NCI-H146 (cell line): ENCODE data around the gene ADAMTS2.

ENCODE experiments used
- DNase-seq: peaks from one replicate; lab custom pipeline; 2025; lab: John Stamatoyannopoulos, UW

Gene ADAMTS2

GRCh38 chr5:179232091-179232735 is 113.0 kb downstream of the ADAMTS2 start:
- no peak for DNase-seq

DNA sequence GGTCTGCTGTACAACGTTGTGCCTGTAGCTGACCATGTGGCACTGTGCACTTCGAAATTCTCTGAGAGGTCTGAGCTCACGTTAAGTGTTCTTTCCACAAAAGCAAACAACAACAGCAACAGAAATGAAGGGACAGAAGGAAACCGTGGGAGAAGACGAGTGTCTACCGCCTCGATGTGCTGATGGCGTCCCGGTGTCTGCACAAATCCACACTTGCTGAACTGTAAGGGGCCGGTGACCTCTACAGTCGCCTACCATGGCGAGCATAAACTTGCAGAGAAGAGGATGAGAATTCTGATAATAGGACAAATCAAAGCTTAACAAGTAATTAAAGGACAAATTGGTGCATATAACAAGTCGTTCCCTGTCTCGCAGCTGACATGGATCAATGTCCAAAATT is 114.0 kb downstream of the ADAMTS2 start:
- DNase-seq: no peak

DNA sequence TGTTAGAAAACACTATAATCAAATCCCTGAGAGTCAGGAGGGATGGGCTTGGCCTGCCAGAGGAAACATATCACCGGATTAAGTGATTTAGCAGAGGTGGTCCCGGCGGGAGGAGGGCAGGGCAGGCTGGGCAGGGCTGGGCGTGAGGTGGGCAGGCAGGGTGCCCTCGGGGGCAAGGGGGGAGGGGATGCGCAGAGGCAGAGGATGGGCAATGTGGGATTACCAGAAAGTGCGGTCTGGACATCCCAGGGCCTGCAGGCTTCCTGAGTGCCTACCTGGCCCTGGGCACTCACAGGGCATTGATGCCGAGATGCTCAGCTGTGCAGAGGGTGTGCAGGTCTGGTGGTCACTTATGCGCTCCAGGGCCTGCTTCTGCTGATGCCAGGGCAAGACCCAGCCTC is 115.2 kb downstream of the ADAMTS2 start:
- DNase-seq: no peak

GRCh38 chr5:179229331-179229831 is 115.9 kb downstream of the ADAMTS2 start:
- DNase-seq: no peak

DNA sequence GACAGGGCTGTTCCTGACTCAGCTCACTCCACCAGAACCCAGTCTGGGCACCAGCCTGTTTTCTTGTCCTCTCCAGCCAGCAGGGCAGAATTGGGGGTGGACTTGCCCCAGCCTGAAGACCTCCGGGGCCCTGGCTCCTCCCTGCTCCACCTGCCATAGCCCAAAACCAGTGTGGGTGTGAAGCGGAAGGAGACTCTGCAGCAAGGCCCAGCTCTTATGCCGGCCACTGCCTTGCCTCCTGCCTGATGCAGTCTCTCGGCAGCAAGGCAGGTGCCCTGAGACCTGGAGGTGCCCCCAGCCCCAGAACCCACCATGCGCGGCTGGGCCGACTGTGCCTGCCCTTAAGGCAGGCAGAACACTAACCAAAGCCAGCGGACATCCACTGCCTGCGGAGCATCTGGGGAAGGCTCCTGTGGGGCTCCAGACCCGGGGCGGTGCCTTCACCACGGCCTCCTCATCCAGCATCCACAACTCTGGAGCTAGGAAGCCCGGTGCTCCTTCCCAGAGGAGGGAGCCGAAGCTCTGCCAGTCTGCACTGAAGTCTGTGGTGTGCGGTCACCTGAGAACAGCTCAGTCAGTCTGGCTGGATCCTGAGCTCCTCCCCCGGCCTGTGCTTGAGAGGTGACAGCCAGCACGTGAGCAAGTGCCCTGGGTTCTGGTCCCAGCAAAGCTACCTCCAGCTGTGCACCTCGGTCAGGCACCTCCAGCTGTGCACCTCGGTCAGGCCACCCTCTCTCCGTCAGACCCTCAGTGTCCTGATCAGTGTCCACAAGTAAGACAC is 116.7 kb downstream of the ADAMTS2 start:
- DNase-seq: no peak

DNA sequence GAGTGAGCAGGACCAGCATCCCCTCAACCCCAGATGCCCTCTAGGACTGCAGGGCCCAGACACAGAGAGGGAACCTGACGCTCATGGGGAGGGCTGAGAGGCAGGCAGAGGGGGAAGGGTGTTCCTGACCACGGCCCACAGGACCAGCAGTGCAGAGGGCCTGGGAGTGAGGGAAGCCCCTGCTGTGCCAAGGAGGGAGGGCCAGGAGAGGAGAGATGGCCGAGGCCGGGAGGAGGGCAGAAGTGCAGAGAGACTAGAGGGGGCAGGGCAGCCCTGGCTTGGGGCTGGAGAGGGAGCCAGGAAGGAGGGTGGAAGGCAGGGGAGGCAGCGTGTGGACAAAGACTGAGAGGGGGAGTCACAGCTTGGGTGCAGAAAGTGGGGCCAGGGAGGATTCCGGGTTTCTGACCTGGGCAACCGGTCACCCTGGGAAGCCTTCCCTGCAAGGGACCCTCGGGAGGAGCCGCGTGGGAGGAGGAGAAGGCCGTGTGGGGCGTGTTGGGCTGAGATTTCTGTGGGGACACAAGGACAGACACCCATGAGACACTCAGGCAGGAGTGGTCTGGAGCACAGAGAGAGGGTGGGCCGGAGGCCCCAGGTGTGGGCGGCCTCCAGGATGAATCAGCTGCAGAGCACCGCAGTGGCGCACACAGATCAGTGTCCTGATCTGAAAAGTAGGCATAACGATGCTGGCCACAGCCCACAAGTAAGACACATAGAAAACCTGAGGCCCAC is 117.5 kb downstream of the ADAMTS2 start:
- no peak for DNase-seq

DNA sequence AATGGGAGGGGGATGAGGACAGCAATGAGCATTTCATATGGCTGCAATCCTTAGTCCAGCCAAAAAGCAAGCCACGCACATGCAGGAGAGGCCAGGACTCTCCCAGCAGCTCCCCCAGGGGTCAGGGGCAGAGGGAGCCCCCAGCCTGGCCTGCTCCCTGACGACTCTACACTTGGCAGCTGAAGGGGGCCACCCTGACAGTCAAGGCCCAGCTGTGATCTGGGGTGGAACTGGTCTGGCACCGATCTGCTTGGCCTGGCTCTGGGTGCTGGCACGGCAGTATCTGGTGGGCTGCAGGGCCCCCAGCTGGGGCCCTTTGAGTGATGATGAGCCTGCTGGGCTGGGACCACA is 118.1 kb downstream of the ADAMTS2 start:
- no peak for DNase-seq

DNA sequence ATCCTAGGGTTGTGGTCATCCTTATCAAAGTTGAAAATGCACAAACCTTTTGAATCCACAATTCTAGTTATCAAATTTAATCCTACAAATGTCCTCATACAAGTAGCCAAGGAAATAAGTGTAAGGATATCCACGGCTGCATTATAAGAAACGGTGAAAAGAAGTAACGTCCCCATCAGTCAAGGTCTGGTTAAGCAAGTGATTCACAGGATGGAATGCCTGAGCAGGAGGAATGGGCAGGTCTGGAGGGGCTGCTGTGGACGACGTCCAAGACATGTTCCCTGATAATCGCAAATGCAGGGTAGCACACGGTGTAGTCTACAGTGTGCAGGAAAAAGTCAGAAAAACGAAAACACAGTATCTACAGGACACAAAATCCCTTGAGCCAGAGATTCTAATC is 118.6 kb downstream of the ADAMTS2 start:
- DNase-seq: no peak

DNA sequence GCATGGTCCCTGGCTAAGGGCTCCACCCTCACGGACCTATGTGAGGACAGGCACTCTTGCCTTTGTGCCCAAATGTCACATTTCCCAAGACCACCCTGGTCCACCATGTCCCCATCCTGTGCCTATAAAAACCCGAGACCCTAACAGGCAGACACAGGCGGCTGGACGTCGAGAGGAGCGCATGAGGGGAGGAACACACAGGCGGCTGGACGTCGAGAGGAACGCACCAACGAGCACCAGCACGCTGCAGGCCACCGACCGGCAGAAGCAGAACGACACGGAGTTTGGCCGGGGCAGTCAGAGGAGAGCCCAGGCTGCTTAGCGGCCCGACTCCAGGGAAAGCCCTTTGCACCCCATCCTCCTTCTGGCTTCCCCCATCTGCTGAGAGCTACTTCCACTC is 119.9 kb downstream of the ADAMTS2 start:
- DNase-seq: no peak

DNA sequence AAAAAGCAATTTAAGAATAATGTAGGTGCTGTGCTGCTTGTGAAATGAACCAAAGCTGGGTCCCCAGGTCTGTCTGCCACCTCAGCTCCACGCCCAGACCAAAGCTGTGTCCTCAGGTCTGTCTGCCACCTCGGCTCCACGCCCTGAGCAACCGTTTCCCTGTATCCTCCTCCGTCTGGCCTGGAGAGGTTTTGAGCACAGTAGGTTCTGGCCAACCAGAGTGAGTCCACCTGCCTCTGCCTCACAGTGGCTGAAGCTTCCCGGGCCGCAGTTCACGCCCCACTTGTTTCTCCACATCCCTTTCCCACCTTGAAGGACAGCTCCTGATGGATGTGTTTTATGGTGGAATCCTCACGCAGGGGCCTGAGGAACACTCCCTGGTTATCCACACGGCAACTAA is 120.5 kb downstream of the ADAMTS2 start:
- DNase-seq: no peak

- DNase-seq: no peak
These were observed 121.3 kb downstream of the ADAMTS2 start for GRCh38 chr5:179223961-179224360.

DNA sequence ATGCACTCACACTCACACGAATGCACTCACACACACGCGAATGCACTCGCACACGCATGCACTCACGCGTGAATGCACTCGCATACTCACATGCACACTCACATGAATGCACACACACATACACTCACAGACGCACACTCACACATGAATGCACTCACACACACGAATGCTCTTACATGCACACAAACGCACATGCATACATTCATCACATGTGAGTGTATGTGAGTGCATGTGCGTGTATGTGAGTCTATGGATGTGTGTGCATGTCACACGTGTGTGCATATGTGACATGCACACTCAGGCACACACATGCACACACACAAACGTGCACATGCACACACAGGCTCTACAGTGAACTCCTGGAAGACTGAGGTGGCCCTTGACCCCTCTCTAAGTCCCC is 121.7 kb downstream of the ADAMTS2 start:
- DNase-seq: no peak

DNA sequence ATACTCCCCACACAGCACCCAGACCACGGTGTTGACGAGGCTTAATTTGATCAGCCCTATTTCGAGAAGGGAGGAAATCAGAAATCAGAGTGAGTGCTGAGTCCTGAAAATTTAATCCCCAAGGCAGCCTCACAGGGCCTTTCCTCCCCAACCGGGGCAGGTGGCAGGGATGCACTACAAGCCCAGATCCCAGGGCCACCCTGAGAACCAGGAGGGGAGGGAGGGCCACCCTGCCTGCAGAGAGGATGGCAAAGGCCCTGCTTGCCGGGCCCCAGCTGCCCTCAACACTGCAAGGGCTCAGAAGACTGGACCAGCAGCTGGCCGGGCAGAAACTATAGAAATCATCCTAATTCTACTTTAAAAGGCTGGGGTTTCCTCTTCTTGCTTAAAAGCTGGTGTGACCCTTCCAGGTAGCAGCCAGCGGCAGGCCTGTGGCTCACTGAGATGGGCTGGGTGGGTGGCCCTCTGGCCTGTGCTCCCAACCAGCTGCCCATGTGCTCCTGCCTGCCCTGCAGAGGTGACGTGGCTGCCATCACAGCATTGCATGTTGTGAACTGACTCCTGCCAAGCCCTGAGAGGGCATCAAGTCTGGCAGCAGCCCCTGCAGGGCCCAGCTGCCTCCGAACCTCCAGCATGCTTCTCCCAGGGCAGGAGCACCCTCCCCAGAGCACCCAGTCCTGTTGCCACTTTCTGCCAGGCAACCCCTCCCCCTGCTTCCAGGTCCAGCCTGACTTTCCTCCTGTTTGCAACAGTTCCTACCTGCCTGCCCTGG is 122.8 kb downstream of the ADAMTS2 start:
- no peak for DNase-seq

DNA sequence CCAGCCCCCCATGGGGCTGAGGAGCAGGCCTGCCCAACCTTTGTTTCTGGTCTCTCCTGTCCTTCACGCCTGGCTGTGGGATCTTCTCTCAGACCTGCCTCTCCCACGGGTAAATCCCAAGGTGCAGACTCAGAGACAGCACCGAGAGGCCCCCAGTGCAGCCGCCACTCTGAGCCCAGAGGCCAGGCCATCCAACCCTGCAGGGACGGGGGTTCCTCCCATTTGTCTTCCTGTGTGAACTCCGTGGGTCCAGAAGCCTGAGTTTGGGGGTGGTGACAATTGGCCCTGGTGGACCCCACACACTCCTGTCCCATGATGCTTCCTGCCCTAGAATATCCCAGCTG is 123.4 kb downstream of the ADAMTS2 start:
- DNase-seq: no peak

DNA sequence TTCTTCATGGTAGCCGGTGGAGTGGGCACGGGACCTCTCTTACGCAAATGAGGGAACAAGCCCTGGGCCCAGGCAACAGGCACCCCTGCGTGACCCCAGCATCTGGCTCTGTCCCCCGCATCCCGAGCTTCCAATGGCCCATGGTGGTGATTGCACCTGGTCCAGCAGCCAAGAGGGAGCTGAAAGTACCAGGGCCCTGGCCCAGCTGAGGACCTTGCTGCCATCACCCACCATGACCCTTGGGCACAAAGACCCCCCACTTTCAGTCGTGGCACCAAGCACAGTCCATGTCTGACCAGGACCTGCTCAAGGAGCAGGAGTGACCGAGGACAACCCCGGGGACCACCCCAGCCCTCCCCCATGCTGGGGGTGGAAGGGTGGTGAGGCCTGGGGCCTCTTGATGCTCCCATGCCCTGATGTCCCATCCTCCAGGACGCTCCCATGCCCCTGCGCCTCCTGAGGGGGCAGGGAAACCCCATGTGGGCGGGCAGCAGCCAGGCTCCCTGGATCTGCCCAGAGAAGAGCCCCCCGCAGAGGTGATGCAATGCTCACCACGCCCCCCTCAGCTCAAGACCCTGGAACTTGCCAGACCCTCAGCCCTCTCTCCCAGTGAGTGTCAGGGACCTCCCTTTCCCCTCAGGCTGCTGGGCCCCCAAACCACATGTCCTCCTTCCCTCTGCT is 123.9 kb downstream of the ADAMTS2 start:
- no peak for DNase-seq

GRCh38 chr5:179220716-179221115 is 124.5 kb downstream of the ADAMTS2 start:
- no peak for DNase-seq

- DNase-seq: no peak
These were observed 125.3 kb downstream of the ADAMTS2 start for GRCh38 chr5:179219661-179220620.

- no peak for DNase-seq
These were observed 126.3 kb downstream of the ADAMTS2 start for GRCh38 chr5:179218943-179219330.

GRCh38 chr5:179217956-179218942 is 127.0 kb downstream of the ADAMTS2 start:
- no peak for DNase-seq
